Nephron progenitor cell (in vitro differentiated cells): Measurements from ENCODE around the gene RUNX3.

Experiments used
- DNase-seq: peaks from one replicate; pipeline ENCODE4 v3.0.0; 2021
- H3K27ac Mint-ChIP-seq: 2 replicates; pipeline ENCODE4 v1.8.0; 2021; ENCODE audit warnings: mild to moderate bottlenecking, moderate library complexity, mixed read lengths
- H3K27me3 Mint-ChIP-seq: 2 replicates; pipeline ENCODE4 v1.8.0; 2021; ENCODE audit warnings: mild to moderate bottlenecking, low read depth, mixed read lengths; ENCODE audit not compliant: poor library complexity
- H3K36me3 Mint-ChIP-seq: 2 replicates; pipeline ENCODE4 v1.8.0; 2021; ENCODE audit warnings: low read depth, mixed read lengths
- H3K4me1 Mint-ChIP-seq: 2 replicates; pipeline ENCODE4 v1.8.0; 2021; ENCODE audit warnings: mixed read lengths
- H3K4me3 Mint-ChIP-seq: 2 replicates; pipeline ENCODE4 v1.8.0; 2021; ENCODE audit warnings: mild to moderate bottlenecking, moderate library complexity, mixed read lengths
- H3K9me3 Mint-ChIP-seq: 2 replicates; pipeline ENCODE4 v1.8.0; 2021; ENCODE audit warnings: mild to moderate bottlenecking, moderate library complexity, mixed read lengths
- CTCF ChIP-seq: fragments of 200-600 bp; sonication (generic); IDR thresholded peaks from 2 replicates; pipeline ENCODE4 v1.5.0; 2021; ENCODE audit warnings: antibody characterized with exemption

RUNX3 gene

GRCh38 chr1:24967962-24968361 is 37.9 kb upstream of the RUNX3 start:
- DNase-seq: no peak
- Mint-ChIP-seq H3K27ac (no peak overlapping the region), H3K36me3 (no peaks in the 10 kb centered on the region), H3K4me3 (no peak overlapping the region), H3K27me3 (peaks cover 40% of the 10 kb centered on the region), H3K4me1 (peaks cover 41% of the 10 kb centered on the region), H3K9me3 (peaks cover 4% of the 10 kb centered on the region)
- no peak for TF ChIP-seq CTCF

DNA sequence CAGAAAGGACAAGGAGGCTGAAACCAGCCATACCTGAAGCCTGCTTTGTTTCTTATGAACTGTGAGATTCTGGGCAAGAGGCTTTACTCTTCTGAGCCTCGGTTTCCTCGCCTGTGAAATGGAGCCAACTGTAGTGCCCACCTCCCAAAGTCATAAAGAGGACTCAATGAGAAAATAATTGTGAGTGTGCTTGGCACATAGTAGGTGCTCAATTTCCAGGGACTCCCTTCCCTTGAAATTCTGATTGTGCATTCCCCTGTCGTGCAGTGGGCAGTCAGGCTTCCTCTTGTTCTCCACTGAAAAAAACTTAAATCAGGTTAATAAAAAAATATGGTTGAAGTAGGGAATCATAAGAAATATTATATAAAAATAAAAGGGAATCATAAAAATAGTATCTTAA is 37.5 kb upstream of the RUNX3 start:
- Mint-ChIP-seq H3K36me3 (no peaks in the 10 kb centered on the region), H3K4me1 (peaks cover 39% of the 10 kb centered on the region), H3K4me3 (no peak overlapping the region), H3K27me3 (peaks cover 43% of the 10 kb centered on the region), H3K27ac (no peak overlapping the region), H3K9me3 (peaks cover under 1% of the 10 kb centered on the region)
- TF ChIP-seq CTCF: no peak
- DNase-seq: no peak

- H3K9me3 Mint-ChIP-seq: no peaks in the 10 kb centered on the region
- no peak for TF ChIP-seq CTCF
- H3K36me3 Mint-ChIP-seq: no peaks in the 10 kb centered on the region
- H3K4me1 Mint-ChIP-seq: peaks cover 32% of the 10 kb centered on the region
- no peak overlapping the region for H3K27ac Mint-ChIP-seq
- peaks cover 44% of the 10 kb centered on the region for H3K27me3 Mint-ChIP-seq
- DNase-seq: no peak
- H3K4me3 Mint-ChIP-seq: no peak overlapping the region
Measured at GRCh38 chr1:24966724-24967346, 36.8 kb upstream of the RUNX3 start.

- TF ChIP-seq CTCF: no peak
- H3K27ac Mint-ChIP-seq: no peak overlapping the region
Measured at GRCh38 chr1:24966121-24966723, 36.1 kb upstream of the RUNX3 start.

GRCh38 chr1:24965571-24965930 is 35.5 kb upstream of the RUNX3 start:
- Mint-ChIP-seq H3K36me3 (no peaks in the 10 kb centered on the region), H3K27me3 (peaks cover 45% of the 10 kb centered on the region), H3K9me3 (no peaks in the 10 kb centered on the region), H3K4me3 (no peak overlapping the region), H3K27ac (no peak overlapping the region), H3K4me1 (peaks cover 20% of the 10 kb centered on the region)
- DNase-seq: no peak
- TF ChIP-seq CTCF: no peak

More at GRCh38 chr1:24966121-24966723, 36.1 kb upstream of the RUNX3 start:
- no peak for DNase-seq
- no peaks in the 10 kb centered on the region for H3K36me3 Mint-ChIP-seq
- H3K27me3 Mint-ChIP-seq: peaks cover 49% of the 10 kb centered on the region
- peaks cover 27% of the 10 kb centered on the region for H3K4me1 Mint-ChIP-seq
- H3K4me3 Mint-ChIP-seq: no peak overlapping the region
- no peaks in the 10 kb centered on the region for H3K9me3 Mint-ChIP-seq
